GM03348 (cell line): Measurements from ENCODE around the gene CMTM2.
"Not testable (repeated sequence)": the region's sequence is repeated elsewhere in the genome, so short reads cannot be mapped to it uniquely, and the experiment has no call there.

Experiments used
- DNase-seq: peaks from one replicate; pipeline ENCODE4 v3.0.0; 2012; ENCODE audit warnings: low spot score

The CMTM2 gene

GRCh38 chr16:66608241-66609138, 29.2 kb downstream of the CMTM2 start:
- DNase-seq, result peak; percentile 95

- DNase-seq, result no peak
Observed at GRCh38 chr16:66609139-66609510, 29.9 kb downstream of the CMTM2 start.

DNA sequence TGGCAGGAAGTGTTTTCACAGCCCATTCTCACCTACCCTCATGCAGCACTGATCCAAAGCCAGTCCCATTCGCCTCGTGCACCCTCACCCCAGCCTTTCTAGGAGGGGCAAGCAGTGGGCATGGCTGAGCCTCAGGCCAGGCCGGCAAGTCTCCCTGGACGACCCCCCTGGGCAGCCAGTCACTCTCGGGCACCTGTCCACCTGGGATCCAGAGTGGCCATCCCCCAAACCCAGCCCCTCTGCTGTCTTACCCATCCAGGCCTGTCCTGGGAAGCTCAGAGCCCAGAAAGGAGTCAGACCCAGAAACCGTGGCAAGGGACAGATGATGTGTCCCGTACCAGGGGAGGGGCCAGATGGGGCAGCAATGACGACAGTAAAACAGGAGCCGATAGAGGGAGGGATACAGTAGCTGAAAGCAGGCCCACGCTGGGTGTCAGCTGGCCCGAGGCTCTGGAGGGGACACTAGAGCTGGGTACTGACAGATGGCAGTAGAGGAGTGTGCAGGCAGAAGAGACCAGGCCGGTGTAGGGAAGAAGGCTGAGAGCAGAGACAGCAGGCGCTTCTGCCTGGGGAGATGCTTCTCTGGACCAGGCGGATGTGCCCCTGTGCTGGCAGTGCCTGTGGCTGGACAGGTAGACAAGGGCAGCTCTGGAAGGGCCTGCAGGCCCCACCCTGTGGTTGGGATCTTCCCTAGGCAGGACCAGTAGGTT, 31.0 kb downstream of the CMTM2 start:
- no peak for DNase-seq

- not testable (repeated sequence) for DNase-seq
Observed at GRCh38 chr16:66611911-66612310, 32.6 kb downstream of the CMTM2 start.

GRCh38 chr16:66612422-66612821, 33.2 kb downstream of the CMTM2 start:
- DNase-seq, result no peak

DNA sequence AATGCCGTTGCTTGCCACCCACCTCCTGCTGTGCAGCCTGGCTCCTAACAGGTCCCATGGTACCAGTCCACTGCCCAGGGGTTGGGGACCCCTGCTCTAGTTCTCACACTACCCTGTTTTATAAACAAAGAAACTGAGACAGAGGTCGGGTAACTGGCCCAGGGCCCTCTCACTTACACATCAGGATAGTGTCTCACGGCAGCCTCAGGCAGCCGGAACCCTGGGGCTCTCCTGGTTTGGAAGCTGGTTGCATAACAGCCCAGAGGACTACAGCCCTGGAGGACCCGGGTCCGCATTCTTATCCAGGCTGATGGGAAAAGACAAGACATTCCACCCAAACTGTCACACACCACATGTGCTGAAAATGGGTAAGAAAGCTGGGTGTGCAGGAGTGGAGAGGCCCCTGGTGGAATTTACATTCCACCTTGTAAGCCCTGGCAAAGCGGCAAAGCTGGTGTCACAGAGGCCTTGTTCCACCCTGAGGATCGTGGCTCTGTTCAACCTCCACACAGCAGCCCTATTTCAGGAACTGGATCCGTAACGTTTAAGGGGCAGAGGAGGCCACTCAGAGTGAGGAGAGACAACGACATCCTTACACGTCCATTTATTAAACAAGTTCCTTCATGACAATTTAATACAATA, 35.0 kb downstream of the CMTM2 start:
- DNase-seq, result no peak

DNA sequence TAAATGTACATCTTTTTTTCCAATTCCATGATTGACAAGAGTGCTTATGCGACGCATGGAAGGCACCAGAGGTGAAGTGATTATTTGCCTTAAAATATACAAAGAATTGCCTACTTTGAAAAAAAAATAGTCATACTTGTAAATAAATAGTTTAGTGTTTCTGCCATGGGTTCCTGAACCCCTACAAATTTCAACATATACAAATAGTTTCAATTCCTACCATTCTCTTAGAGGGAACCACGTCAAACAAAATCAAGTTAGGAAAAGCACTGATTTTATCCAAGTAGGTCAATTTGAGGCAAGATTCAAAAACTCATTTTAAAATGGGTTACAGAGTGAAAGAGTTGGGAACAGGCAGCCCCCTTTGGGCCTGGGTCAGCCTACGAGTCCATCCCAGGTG, 36.9 kb downstream of the CMTM2 start:
- no peak for DNase-seq

DNA sequence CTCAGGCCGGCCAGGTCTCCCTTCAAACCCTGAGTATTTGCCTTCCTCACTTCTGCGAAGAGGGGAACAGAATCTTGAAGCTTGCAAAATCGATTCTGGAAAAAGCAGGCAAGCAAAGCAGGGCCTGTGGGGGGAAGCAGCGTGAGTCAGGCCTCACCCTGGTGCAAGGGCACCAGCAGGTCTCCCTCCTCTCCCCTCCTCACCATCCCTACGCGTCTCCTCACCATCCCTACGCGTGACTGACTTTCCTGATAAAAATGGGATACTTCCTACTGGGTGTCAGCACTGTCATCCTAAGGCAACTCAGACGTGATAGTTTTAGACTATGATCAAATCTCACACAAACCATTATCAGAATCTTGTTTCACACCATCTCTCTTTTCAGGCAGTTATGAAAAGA, 37.3 kb downstream of the CMTM2 start:
- DNase-seq, result no peak

DNA sequence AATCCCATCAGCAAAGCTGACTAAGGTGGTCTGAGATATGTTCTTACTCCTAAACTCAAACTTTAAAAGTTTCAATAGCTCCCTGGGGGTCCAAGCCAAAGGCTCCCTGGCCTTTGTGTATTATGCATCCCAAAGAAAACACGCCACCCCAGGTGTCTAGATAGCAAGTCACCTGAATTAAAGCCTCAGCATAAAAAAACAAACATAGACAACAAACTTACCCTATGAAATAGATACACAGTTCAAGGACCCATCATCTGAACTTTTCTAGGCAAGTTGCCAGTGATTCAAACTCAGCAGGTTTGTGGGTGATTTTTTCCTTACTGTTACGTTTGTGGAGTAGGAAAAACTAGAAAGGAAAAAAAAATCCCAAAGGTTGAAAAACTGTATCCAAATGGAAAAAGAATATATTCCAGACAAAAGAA, 37.8 kb downstream of the CMTM2 start:
- no peak for DNase-seq

DNA sequence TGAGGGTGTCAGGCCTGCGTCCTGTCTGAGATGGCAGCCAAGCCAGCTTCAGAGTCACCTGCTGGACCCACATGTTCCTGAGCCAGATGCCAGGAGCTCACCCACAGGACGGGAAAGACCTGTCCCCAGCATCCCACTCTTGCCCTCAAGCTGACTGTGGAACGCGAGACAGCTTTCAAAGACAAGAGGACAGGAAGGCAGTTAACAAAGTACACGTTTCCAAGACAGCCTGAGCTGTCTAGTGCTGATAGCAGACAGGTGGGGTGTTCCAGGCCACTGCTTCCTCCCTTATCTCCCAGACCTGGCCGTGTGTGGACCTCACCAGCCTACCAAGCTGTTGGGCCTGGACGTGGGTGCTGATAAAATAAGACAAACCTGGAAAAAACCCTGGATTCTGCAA, 38.5 kb downstream of the CMTM2 start:
- DNase-seq, result no peak

- peak; percentile 92 for DNase-seq
Observed at GRCh38 chr16:66618588-66619375, 39.5 kb downstream of the CMTM2 start.

GRCh38 chr16:66619534-66620428, 40.5 kb downstream of the CMTM2 start:
- DNase-seq, result peak; percentile 69

DNA sequence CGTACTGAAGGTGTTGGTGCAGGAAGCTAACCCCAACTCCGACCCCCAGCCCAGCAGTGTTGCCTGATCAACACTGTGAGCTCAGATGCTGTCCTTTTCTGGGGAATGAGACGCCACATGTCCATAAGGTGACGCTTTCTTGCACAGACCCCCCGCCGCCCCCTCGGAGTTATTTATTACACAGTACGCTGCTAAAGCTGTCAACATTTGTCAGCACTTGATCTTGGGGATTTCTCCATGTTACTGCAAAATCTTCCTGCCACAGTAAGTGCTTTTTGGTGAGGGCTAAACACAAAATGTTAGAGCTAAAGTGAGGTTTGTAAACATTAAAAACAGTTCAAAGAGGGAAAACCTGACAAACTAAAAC, 41.1 kb downstream of the CMTM2 start:
- no peak for DNase-seq

DNA sequence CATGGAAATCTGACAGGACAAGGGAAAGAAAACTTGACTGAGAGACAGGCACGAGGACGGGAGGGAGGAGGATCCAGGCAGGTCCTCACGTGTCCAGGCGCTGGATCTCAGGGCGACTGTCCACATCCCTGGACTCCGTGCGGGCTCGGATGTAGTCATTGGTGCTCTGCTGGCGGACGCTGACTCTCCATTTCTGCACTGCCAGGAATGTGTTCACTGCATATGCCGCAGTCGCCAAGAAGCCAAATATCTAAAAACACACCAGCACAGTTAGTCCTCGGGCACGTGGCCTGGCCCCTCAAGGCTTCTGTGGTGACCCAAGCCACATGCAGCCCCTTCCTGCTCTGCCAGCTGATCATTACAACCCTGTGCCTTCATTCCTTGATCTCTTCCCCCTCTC, 42.7 kb downstream of the CMTM2 start:
- DNase-seq, result peak; percentile 56

GRCh38 chr16:66622863-66623262, 43.6 kb downstream of the CMTM2 start:
- DNase-seq, result no peak

GRCh38 chr16:66623755-66624154, 44.5 kb downstream of the CMTM2 start:
- no peak for DNase-seq

DNA sequence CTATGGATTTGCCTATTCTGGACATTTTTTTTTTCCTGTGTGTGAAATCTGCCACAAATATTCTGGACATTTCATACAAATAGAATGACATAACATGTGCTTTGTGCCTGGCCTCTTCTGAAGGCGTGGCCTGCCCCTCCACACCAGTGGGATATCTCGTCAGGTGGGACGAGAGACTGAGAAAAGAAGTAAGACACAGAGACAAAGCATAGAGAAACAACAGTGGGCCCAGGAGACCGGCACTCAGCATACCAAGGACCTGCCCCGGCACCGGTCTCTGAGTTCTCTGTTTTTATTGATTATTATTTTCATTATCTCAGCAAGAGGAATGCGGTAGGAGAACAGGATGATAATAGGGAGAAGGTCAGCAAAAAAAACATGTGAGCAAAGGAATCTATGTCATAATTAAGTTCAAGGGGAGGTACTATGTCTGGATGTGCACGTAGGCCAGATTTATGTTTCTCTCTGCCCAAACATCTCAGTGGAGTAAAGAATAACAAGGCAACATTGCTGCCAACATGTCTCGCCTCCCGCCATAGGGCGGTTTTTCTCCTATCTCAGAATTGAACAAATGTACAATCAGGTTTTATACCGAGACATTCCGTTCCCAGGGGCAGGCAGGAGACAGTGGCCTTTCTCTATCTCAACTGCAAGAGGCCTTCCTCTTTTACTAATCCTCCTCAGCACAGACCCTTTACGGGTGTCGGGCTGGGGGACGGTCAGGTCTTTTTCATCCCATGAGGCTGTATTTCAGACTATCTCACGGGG, 48.5 kb downstream of the CMTM2 start:
- DNase-seq, result not testable (repeated sequence)

GRCh38 chr16:66629856-66630255, 50.6 kb downstream of the CMTM2 start:
- DNase-seq, result no peak

- DNase-seq, result not testable (repeated sequence)
Observed at GRCh38 chr16:66630561-66631260, 51.4 kb downstream of the CMTM2 start.

DNA sequence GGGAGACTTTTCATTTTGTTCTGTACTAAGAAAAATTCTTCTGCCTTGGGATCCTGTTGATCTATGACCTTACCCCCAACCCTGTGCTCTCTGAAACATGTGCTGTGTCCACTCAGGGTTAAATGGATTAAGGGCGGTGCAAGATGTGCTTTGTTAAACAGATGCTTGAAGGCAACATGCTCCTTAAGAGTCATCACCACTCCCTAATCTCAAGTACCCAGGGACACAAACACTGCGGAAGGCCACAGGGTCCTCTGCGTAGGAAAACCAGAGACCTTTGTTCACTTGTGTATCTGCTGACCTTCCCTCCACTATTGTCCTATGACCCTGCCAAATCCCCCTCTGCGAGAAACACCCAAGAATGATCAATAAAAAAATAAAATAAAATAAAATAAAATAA, 52.3 kb downstream of the CMTM2 start:
- not testable (repeated sequence) for DNase-seq
